ENCODE measurements around the gene CAMK2A. TPM values are rescaled to one million over a fixed set of nuclear protein-coding genes. Genes with fewer than 3 reads are reported as not detected.

CAMK2A gene
- total and polyA plus RNA-seq, 2 donors (not counting 3 experiments of a cell fraction or from before 2014, with no cell fraction given): not detected

DNA sequence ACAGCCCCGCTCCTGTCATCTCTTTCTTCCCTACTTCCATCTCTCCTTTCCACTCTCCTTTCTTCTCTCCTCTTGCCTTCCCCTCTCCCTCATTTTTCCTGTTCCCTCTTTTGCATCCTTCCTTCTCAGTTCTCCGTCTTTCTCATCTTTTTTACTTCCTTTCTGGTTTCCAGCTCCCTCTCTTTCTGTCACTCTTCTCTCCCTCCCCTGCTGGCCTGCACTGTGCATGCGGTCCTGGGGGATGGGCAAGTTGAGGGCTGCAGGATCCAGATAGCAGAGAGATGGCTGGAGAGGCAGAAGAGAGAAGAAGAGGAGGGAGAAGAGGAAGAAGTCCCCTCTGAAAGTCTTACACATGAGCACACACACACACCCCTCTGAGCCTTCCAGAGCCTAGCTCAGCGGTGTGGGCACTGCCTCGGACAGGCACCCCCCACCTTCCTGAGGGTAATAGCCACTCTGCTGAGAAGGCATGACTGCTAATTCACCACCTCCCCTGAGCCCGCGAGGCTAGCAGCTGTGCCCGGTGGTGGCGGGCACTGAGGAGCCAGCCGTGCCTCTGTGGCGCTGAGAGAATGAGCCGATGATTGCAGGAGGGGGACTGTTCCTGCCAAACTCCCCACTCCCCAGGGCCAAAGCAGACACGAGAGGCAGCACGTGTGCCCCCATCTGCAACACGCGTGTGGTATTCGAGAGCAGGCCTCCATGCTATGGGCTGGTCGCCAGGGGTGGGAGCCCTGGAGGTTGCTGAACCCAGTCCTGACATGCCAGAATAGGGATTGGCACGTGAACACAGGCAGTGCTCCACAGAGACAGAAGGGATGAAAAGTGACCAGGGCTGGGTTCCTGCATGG is 3.7 kb upstream of the CAMK2A start:
- H3K36me3 ChIP-seq (ENCODE audit: control insufficient read depth in 2 of 2, extremely low read depth in 1 of 2, insufficient read depth in 2 of 2, low read length in 2 of 2): no peaks in the 10 kb centered on the region
- no peak overlapping the region for H2AFZ ChIP-seq (ENCODE audit: low read depth, low read length)
- TF ChIP-seq GATA2 (IDR thresholded peaks at IDR 0.05; ENCODE audit: insufficient read depth, insufficient read length, low read depth, low read length) (no peak), FOS (IDR thresholded peaks at IDR 0.05; ENCODE audit: borderline replicate concordance, insufficient read depth, low read length) (no peak), MYC (IDR thresholded peaks at IDR 0.05; ENCODE audit: low read depth, low read length) (no peak), MAX (IDR thresholded peaks at IDR 0.05; ENCODE audit: insufficient read depth, insufficient read length) (no peak), JUN (IDR thresholded peaks at IDR 0.05; ENCODE audit: borderline replicate concordance, insufficient read depth, insufficient read length, low read depth) (no peak), POLR2A (IDR thresholded peaks at IDR 0.05; ENCODE audit: low read depth, low read length) (no peak), EZH2 (IDR thresholded peaks at IDR 0.05; ENCODE audit: borderline replicate concordance, low read depth, low read length, severe bottlenecking) (no peak), POLR2AphosphoS5 (IDR thresholded peaks at IDR 0.05; ENCODE audit: insufficient read depth, low read depth, low read length) (no peak)
- TF ChIP-seq, protein P1, sequence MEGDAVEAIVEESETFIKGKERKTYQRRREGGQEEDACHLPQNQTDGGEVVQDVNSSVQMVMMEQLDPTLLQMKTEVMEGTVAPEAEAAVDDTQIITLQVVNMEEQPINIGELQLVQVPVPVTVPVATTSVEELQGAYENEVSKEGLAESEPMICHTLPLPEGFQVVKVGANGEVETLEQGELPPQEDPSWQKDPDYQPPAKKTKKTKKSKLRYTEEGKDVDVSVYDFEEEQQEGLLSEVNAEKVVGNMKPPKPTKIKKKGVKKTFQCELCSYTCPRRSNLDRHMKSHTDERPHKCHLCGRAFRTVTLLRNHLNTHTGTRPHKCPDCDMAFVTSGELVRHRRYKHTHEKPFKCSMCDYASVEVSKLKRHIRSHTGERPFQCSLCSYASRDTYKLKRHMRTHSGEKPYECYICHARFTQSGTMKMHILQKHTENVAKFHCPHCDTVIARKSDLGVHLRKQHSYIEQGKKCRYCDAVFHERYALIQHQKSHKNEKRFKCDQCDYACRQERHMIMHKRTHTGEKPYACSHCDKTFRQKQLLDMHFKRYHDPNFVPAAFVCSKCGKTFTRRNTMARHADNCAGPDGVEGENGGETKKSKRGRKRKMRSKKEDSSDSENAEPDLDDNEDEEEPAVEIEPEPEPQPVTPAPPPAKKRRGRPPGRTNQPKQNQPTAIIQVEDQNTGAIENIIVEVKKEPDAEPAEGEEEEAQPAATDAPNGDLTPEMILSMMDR (IDR thresholded peaks at IDR 0.05; ENCODE audit: extremely low read depth in 1 of 2, insufficient read depth in 1 of 2, low read depth in 1 of 2, low read length in 2 of 2): no peak
- H3K4me1 ChIP-seq (ENCODE audit: control insufficient read depth, extremely low read depth, insufficient read depth, low read length): no peaks in the 10 kb centered on the region
- H3K27me3 ChIP-seq (ENCODE audit: control insufficient read depth in 2 of 2, insufficient read depth in 2 of 2, low read length in 2 of 2): peaks cover 2 to 13% of the 10 kb centered on the region in 2 experiments
- no peak overlapping the region for H3K27ac ChIP-seq (ENCODE audit: insufficient read depth, low read depth, low read length)
- no peaks in the 10 kb centered on the region for H3K79me2 ChIP-seq (ENCODE audit: control insufficient read depth, insufficient read depth, low read length)
- BruUV-seq (replicated peaks): no TSS peak
- dilution Hi-C loops (cut with MboI; ENCODE audit: extremely low pct_ligation_motif_present, low sequenced_read_pairs) (no loop called here), intact Hi-C loops (cut with micrococcal nuclease) (no loop called here)
- POLR2A ChIA-PET: no interaction called here
- CTCF ChIA-PET: no interaction called here
- no peak overlapping the region for H3K4me2 ChIP-seq (ENCODE audit: insufficient read depth, low read length)
- H3K9ac ChIP-seq (replicated peaks; ENCODE audit: extremely low read depth, insufficient read depth, low read length): no peak overlapping the region
- FAIRE-seq (no peak), DNase-seq (ENCODE audit: low read depth, low spot score) (no peak)
- no peak overlapping the region for H3K4me3 ChIP-seq (replicated peaks in 1 of 3; ENCODE audit: insufficient read depth in 1 of 3, low read depth in 1 of 3, low read length in 3 of 3)
- no peaks in the 10 kb centered on the region for H3K9me1 ChIP-seq (replicated peaks; ENCODE audit: control insufficient read depth, extremely low read depth, insufficient read depth, low read length)
- no peaks in the 10 kb centered on the region for H4K20me1 ChIP-seq (replicated peaks; ENCODE audit: control insufficient read depth, extremely low read depth, insufficient read depth, low read length)
- H3K9me3 ChIP-seq (replicated peaks; ENCODE audit: control insufficient read depth, insufficient read depth, low read length): no peaks in the 10 kb centered on the region

Data from endothelial cell of umbilical vein (primary cell).